Panc1 (cell line): ENCODE data around the gene EID2. TPM values are rescaled to one million over a fixed set of nuclear protein-coding genes. Genes with fewer than 3 reads are reported as not detected.

Experiments used
- ATAC-seq: fragments of 200-7000 bp; cut with Tn5 transposase; 2 replicates; pipeline ENCODE4 v1.9.1; 2020; ENCODE audit warnings: mild to moderate bottlenecking, moderate library complexity
- BruUV-seq: library from RNA; stranded (reverse); fragments of 400-500 nt; replicated peaks from 2 replicates; lab custom pipeline; 2021; lab: Mats Ljungman, UMichigan
- CTCF ChIA-PET: fragments of 300-600 bp; sonication (Branson Sonifier 250); formaldehyde crosslinking; loops from one replicate; lab custom pipeline; 2022; ENCODE audit warnings: antibody characterized with exemption; lab: Charles Lee
- POLR2A ChIA-PET: fragments of 300-600 bp; sonication (Branson Sonifier 250); formaldehyde crosslinking; loops from one replicate; lab custom pipeline; 2022; ENCODE audit warnings: antibody characterized with exemption; lab: Charles Lee
- DNase-seq: peaks from one replicate; pipeline ENCODE4 v3.0.0-alpha.2; 2010; ENCODE audit warnings: low read depth, low spot score
- H3K27ac ChIP-seq: 2 replicates; pipeline ENCODE4 v1.5.1; 2011; ENCODE audit warnings: mild to moderate bottlenecking, low read length, inconsistent platforms
- H3K27me3 ChIP-seq: fragments of 200-500 bp; sonication (Bioruptor generic); 2 replicates; pipeline ENCODE4 v1.6.0; 2014; ENCODE audit warnings: low read length, inconsistent platforms; ENCODE audit not compliant: control insufficient read depth, insufficient read depth
- H3K36me3 ChIP-seq: fragments of 200-500 bp; sonication (Bioruptor generic); 2 replicates; pipeline ENCODE4 v1.5.1; 2014; ENCODE audit warnings: inconsistent platforms, mild to moderate bottlenecking, low read length, moderate library complexity; ENCODE audit not compliant: control insufficient read depth, insufficient read depth
- H3K4me1 ChIP-seq: 2 replicates; pipeline ENCODE4 v1.5.1; 2011; ENCODE audit warnings: inconsistent platforms, mild to moderate bottlenecking, low read length, moderate library complexity; ENCODE audit not compliant: control insufficient read depth, insufficient read depth
- H3K4me3 ChIP-seq, 2 experiments: 2 replicates each; pipeline ENCODE4 v1.5.1; 2011 to 2012; ENCODE audit warnings: low read depth in 2 of 2, low read length in 2 of 2, mild to moderate bottlenecking in 2 of 2, inconsistent platforms in 1 of 2, moderate library complexity in 1 of 2
- H3K9me3 ChIP-seq: fragments of 200-500 bp; sonication (Bioruptor generic); 2 replicates; pipeline ENCODE4 v1.5.1; 2014; ENCODE audit warnings: low read depth, mild to moderate bottlenecking, inconsistent platforms, low read length, moderate library complexity; ENCODE audit not compliant: control insufficient read depth, insufficient read depth
- POLR2AphosphoS5 ChIP-seq: IDR thresholded peaks from 2 replicates; pipeline ENCODE4 v1.6.1; 2012; ENCODE audit warnings: mild to moderate bottlenecking, low read depth, low read length, moderate library complexity
- SIN3A ChIP-seq: IDR thresholded peaks from 2 replicates; pipeline ENCODE4 v1.6.1; 2012; ENCODE audit warnings: low read depth, mild to moderate bottlenecking, low read length, moderate library complexity, borderline replicate concordance; ENCODE audit not compliant: insufficient read depth
- TCF7L2 ChIP-seq: IDR thresholded peaks from 2 replicates; pipeline ENCODE4 v1.6.1; 2011; ENCODE audit warnings: mild to moderate bottlenecking, low read depth, low read length, inconsistent platforms
- in situ Hi-C: cut with HindIII; loops from 2 replicates; pipeline ENCODE4 v1.10.0; 2016; ENCODE audit warnings: low sequenced_read_pairs, low pct_unique_long_range_greater_than_20kb
- intact Hi-C: fragments of 100-400 bp; cut with micrococcal nuclease; formaldehyde crosslinking; loops from one replicate; pipeline ENCODE4 v1.10.0; 2022; ENCODE audit not compliant: unreplicated experiment
- total RNA-seq: library from RNA; stranded (reverse); gene quantifications from one replicate; pipeline ENCODE4 v1.2.1, GENCODE V29; 2021; ENCODE audit not compliant: unreplicated experiment
- TF ChIP-seq, protein P1 (sequence below): fragments of 450-650 bp; IDR thresholded peaks from 2 replicates; pipeline ENCODE4 v1.5.1; 2017; ENCODE audit warnings: mild to moderate bottlenecking
- TF ChIP-seq, protein P2 (sequence below), 2 experiments: IDR thresholded peaks; 2 replicates each; pipeline ENCODE4 v1.6.1; 2011 to 2012; ENCODE audit warnings: low read depth in 2 of 2, control low read depth in 1 of 2, low read length in 1 of 2, mild to moderate bottlenecking in 1 of 2, moderate library complexity in 1 of 2; ENCODE audit not compliant: insufficient read depth in 1 of 2

EID2 gene
- total RNA-seq, 1 experiment from 2014 or later = 163 TPM

DNA sequence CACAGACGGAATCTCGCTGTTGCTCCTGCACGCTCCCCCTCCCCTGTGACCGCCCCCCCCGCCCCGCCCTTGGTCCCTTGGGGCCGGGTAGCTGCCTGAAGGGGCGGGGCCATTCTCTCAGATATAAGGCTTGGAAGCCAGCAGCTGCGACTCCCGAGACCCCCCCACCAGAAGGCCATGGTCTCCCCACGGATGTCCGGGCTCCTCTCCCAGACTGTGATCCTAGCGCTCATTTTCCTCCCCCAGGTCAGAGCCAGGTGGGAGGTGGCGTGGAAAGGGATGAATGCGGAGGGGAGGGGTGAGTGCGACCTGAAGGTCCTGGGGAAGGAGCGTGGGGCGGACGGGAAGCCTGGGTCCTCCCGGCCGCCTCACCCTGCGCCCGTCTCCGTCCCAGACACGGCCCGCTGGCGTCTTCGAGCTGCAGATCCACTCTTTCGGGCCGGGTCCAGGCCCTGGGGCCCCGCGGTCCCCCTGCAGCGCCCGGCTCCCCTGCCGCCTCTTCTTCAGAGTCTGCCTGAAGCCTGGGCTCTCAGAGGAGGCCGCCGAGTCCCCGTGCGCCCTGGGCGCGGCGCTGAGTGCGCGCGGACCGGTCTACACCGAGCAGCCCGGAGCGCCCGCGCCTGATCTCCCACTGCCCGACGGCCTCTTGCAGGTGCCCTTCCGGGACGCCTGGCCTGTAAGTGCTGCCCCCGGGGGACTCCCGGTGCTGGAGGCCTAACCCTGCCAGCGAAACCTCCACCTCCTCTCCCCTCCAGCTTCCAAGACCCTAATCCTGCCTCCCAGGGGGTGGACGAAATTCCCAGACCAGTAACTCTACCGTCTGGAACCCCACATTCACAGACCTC is 40.9 kb downstream of the EID2 start, which contains the start of gene DLL3:
DLL3 (plus strand) TSS at position 150 of the 845 bp plus-strand sequence; CDS start at position 178, 28 bp downstream.
- DNase-seq = no peak
- ChIA-PET POLR2A (interaction anchor here (0.6 to 6.6 kb wide), 27 partner anchors 9 to 789 kb away, joined by 3 to 66 read pairs (median 6); partner anchors contain the start of genes DYRK1B, EID2B, RPS16 and SUPT5H), CTCF (interaction anchor here (0.6 to 4.9 kb wide), 30 partner anchors 8 to 821 kb away, joined by 3 to 130 read pairs (median 12); partner anchors contain the start of genes EID2, EID2B, FBL and RPS16)
- Histone ChIP-seq H3K27me3 (peaks cover 8% of the 10 kb centered on the region), H3K27ac (peak within 1 kb of the TSS; percentile 2), H3K36me3 (no peaks in the 10 kb centered on the region), H3K4me3 (peak within 1 kb of the TSS; percentile 28 to 52), H3K9me3 (no peaks in the 10 kb centered on the region), H3K4me1 (peaks cover 23% of the 10 kb centered on the region)
- intact Hi-C loops = loop anchor here (2.0 kb wide), 2 partner anchors 34 to 58 kb away; partner anchors contain the start of gene EID2B
- ATAC-seq = peak; percentile 53
- in situ Hi-C loops = no loop called here
- BruUV-seq = no TSS peak
- no peak for TF ChIP-seq POLR2AphosphoS5

DNA sequence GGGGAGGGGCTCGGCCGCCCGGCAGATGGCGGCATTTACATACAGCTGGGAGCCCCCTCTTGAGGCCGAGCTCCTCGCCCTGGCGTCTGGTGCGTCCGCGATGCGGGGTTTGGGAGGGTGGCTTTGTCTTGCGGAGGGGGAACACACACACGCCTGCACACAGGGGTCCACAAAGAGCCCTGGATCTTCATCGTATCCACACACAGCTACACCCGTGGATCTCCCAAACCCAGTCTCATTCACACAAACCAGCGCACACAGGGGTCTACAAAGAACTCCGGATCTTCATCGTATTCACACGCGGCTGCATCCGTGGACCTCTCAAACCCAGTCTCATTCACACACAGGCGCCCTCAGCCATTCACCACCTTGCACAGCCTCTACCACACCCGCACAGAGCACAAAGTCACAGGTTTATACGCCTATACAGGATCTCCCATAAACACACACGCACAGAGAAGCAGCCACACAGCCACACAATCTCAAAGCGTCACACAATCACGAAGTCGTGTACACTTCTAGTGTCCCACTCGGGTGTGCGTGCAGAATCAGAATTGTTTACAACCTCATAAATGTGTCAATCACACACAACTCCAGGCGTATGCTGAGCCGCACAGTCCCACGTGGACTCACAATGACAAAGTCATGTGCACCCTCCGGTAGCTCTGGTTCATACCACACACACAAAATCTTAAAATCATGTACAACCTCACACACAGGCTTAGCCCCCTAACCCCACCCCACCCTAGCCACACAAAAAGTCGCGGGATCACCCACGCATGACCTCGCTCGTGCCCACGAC is 41.8 kb downstream of the EID2 start:
- intact Hi-C loops (loop anchor here (2.0 kb wide), 2 partner anchors 35 to 57 kb away; partner anchors contain the start of gene EID2B), in situ Hi-C loops (no loop called here)
- no peaks in the 10 kb centered on the region for H3K36me3 ChIP-seq
- TF ChIP-seq TCF7L2 = no peak
- no peak for TF ChIP-seq POLR2AphosphoS5
- TF ChIP-seq, protein P1, sequence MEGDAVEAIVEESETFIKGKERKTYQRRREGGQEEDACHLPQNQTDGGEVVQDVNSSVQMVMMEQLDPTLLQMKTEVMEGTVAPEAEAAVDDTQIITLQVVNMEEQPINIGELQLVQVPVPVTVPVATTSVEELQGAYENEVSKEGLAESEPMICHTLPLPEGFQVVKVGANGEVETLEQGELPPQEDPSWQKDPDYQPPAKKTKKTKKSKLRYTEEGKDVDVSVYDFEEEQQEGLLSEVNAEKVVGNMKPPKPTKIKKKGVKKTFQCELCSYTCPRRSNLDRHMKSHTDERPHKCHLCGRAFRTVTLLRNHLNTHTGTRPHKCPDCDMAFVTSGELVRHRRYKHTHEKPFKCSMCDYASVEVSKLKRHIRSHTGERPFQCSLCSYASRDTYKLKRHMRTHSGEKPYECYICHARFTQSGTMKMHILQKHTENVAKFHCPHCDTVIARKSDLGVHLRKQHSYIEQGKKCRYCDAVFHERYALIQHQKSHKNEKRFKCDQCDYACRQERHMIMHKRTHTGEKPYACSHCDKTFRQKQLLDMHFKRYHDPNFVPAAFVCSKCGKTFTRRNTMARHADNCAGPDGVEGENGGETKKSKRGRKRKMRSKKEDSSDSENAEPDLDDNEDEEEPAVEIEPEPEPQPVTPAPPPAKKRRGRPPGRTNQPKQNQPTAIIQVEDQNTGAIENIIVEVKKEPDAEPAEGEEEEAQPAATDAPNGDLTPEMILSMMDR = no peak
- TF ChIP-seq, protein P2, sequence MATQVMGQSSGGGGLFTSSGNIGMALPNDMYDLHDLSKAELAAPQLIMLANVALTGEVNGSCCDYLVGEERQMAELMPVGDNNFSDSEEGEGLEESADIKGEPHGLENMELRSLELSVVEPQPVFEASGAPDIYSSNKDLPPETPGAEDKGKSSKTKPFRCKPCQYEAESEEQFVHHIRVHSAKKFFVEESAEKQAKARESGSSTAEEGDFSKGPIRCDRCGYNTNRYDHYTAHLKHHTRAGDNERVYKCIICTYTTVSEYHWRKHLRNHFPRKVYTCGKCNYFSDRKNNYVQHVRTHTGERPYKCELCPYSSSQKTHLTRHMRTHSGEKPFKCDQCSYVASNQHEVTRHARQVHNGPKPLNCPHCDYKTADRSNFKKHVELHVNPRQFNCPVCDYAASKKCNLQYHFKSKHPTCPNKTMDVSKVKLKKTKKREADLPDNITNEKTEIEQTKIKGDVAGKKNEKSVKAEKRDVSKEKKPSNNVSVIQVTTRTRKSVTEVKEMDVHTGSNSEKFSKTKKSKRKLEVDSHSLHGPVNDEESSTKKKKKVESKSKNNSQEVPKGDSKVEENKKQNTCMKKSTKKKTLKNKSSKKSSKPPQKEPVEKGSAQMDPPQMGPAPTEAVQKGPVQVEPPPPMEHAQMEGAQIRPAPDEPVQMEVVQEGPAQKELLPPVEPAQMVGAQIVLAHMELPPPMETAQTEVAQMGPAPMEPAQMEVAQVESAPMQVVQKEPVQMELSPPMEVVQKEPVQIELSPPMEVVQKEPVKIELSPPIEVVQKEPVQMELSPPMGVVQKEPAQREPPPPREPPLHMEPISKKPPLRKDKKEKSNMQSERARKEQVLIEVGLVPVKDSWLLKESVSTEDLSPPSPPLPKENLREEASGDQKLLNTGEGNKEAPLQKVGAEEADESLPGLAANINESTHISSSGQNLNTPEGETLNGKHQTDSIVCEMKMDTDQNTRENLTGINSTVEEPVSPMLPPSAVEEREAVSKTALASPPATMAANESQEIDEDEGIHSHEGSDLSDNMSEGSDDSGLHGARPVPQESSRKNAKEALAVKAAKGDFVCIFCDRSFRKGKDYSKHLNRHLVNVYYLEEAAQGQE (IDR thresholded peaks at IDR 0.05; ENCODE audit: insufficient read depth in 1 of 2, low read depth in 2 of 2, low read length in 1 of 2) = no peak
- no peak for TF ChIP-seq SIN3A
- peaks cover 8% of the 10 kb centered on the region for H3K27me3 ChIP-seq
- DNase-seq (peak; percentile 99), ATAC-seq (peak; percentile 75)
- peak overlapping the region; percentile 2 for H3K27ac ChIP-seq
- ChIA-PET POLR2A (interaction anchor here (0.5 to 6.6 kb wide), 38 partner anchors 8 to 827 kb away, joined by 3 to 66 read pairs (median 6); partner anchors contain the start of genes EID2B, PSMC4, RPS16 and SAMD4B), CTCF (interaction anchor here (0.6 to 4.9 kb wide), 45 partner anchors 8 to 822 kb away, joined by 3 to 130 read pairs (median 5); partner anchors contain the start of genes DYRK1B, EID2, EID2B and FBL)
- H3K4me1 ChIP-seq = peaks cover 20% of the 10 kb centered on the region
- no peaks in the 10 kb centered on the region for H3K9me3 ChIP-seq
- peak overlapping the region; percentile 28 to 52 for H3K4me3 ChIP-seq
- BruUV-seq = no TSS peak
